NCI-H2171 (cell line): ENCODE data around the gene STAG3.
A peak's percentile ranks its signal among the peaks of the same experiment; 100 is the strongest.
"Not testable (repeated sequence)": the region's sequence is repeated elsewhere in the genome, so short reads cannot be mapped to it uniquely, and the experiment has no call there.

Experiments
- DNase-seq: peaks from one replicate; lab custom pipeline; 2025; lab: John Stamatoyannopoulos, UW

Gene STAG3

GRCh38 chr7:100174582-100174981 lies 3.1 kb upstream of the STAG3 start:
- no peak for DNase-seq

GRCh38 chr7:100175296-100175935 lies 2.3 kb upstream of the STAG3 start:
- DNase-seq = no peak

- no peak for DNase-seq
Observed at GRCh38 chr7:100176096-100177044, 1.3 kb upstream of the STAG3 start.

- DNase-seq = not testable (repeated sequence)
Observed at GRCh38 chr7:100180084-100180483, 2.4 kb downstream of the STAG3 start.

GRCh38 chr7:100182616-100183015 lies 4.9 kb downstream of the STAG3 start:
- DNase-seq = not testable (repeated sequence)

- DNase-seq = not testable (repeated sequence)
Observed at GRCh38 chr7:100183090-100183489, 5.4 kb downstream of the STAG3 start.

- peak; percentile 34 for DNase-seq
Observed at GRCh38 chr7:100185726-100186125, 8.0 kb downstream of the STAG3 start.

GRCh38 chr7:100189061-100189460 lies 11.3 kb downstream of the STAG3 start:
- no peak for DNase-seq

- DNase-seq = no peak
Observed at GRCh38 chr7:100190048-100190711, 12.5 kb downstream of the STAG3 start.

- no peak for DNase-seq
Observed at GRCh38 chr7:100191775-100192174, 14.1 kb downstream of the STAG3 start.

- not testable (repeated sequence) for DNase-seq
Observed at GRCh38 chr7:100192281-100192862, 14.7 kb downstream of the STAG3 start.

- DNase-seq = no peak
Observed at GRCh38 chr7:100192969-100193368, 15.3 kb downstream of the STAG3 start.

- no peak for DNase-seq
Observed at GRCh38 chr7:100195222-100195621, 17.5 kb downstream of the STAG3 start.

- DNase-seq = not testable (repeated sequence)
Observed at GRCh38 chr7:100195901-100196322, 18.2 kb downstream of the STAG3 start.

- DNase-seq = no peak
Observed at GRCh38 chr7:100198266-100198665, 20.5 kb downstream of the STAG3 start.

GRCh38 chr7:100200693-100201092 lies 23.0 kb downstream of the STAG3 start:
- no peak for DNase-seq

GRCh38 chr7:100204454-100204853 lies 26.7 kb downstream of the STAG3 start:
- no peak for DNase-seq

GRCh38 chr7:100208911-100209408 lies 31.2 kb downstream of the STAG3 start:
- no peak for DNase-seq

- no peak for DNase-seq
Observed at GRCh38 chr7:100209493-100209892, 31.8 kb downstream of the STAG3 start.

GRCh38 chr7:100210805-100211204 lies 33.1 kb downstream of the STAG3 start:
- no peak for DNase-seq

GRCh38 chr7:100211342-100211780 lies 33.6 kb downstream of the STAG3 start:
- no peak for DNase-seq
